Ovary (tissue), 9 donors: ENCODE results near the gene CXADR. TPM values are rescaled to one million over a fixed set of nuclear protein-coding genes. Genes with fewer than 3 reads are reported as not detected.

Source experiments
- DNase-seq, 5 donors: peaks; one replicate each; pipeline ENCODE4 v3.0.0-alpha.2; 2019 to 2020
- H3K27ac ChIP-seq, 2 donors: fragments of 200-600 bp; one replicate each; pipeline versions ENCODE4 v1.5.1 to v1.8.0; 2019 to 2022
- H3K27me3 ChIP-seq: fragments of 200-600 bp; one replicate; pipeline ENCODE4 v1.8.0; 2022
- H3K36me3 ChIP-seq: fragments of 200-600 bp; sonication (generic); one replicate; pipeline ENCODE4 v1.5.1; 2019
- H3K4me1 ChIP-seq: one replicate; pipeline ENCODE4 v1.8.1; 2013; ENCODE audit warnings: mild to moderate bottlenecking, moderate library complexity; ENCODE audit not compliant: insufficient read depth
- H3K4me3 ChIP-seq: fragments of 200-600 bp; sonication (generic); one replicate; pipeline ENCODE4 v1.5.1; 2017
- H3K9me3 ChIP-seq, 2 donors: fragments of 200-600 bp in 1 of 2; sonication (generic) in 1 of 2; one replicate each; pipeline versions ENCODE4 v1.5.1 to v1.8.1; 2013 to 2019; ENCODE audit warnings: mild to moderate bottlenecking in 1 of 2, moderate library complexity in 1 of 2
- CTCF ChIP-seq, 3 donors: fragments of 450-650 bp in 2 of 3; fragments of 200-600 bp in 1 of 3; IDR thresholded peaks; one replicate each; pipeline versions ENCODE4 v1.5.1 to v1.8.0; 2016 to 2022; ENCODE audit warnings: antibody characterized with exemption in 3 of 3, mild to moderate bottlenecking in 1 of 3
- EP300 ChIP-seq: sonication (generic); formaldehyde crosslinking; IDR thresholded peaks from one replicate; pipeline ENCODE4 v1.6.1; 2017; ENCODE audit warnings: antibody characterized with exemption
- POLR2A ChIP-seq: fragments of 450-650 bp; IDR thresholded peaks from one replicate; pipeline ENCODE4 v1.6.1; 2017; ENCODE audit warnings: antibody characterized with exemption, mild to moderate bottlenecking, moderate library complexity
- WGBS, 3 donors: extraction: QIAGEN DNeasy Blood & Tissue Kit in 1 of 3; methylation state at CpG; one replicate each; pipeline versions ENCODE4 v1.1.5 to v1.1.7; 2013 to 2017; 5-methylcytosine and 5-hydroxymethylcytosine counted together
- intact Hi-C, 4 donors: fragments of 100-400 bp; cut with DNase I; formaldehyde crosslinking; loops; one replicate each; pipeline versions ENCODE4 v1.11.0 to v1.15.1; 2022 to 2023
- polyA plus RNA-seq, 2 donors: library from polyadenylated mRNA; stranded (reverse); fragments of 200-250 nt in 1 of 2; fragments of 350-450 nt in 1 of 2; fragmentation: Illumina TruSeq in 1 of 2; extraction: RNeasy Lipid Tissue Mini Kit (QIAGEN cat#74804) in 1 of 2; gene quantifications; one replicate each; pipeline ENCODE4 v1.2.3, GENCODE V29; 2013 to 2014
- total RNA-seq, 7 donors: library from RNA; depleted of rRNA in 2 of 7; stranded (reverse); fragments of >200 nt in 2 of 7; fragmentation: NEBNext Ultra II Directional in 3 of 7; extraction: Animal tissue kit (Norgen Biotek cat#: 25700) in 3 of 7; gene quantifications; one replicate each; pipeline versions ENCODE4 v1.1.0 to v1.2.4, GENCODE V29; 2016 to 2023
- donor health status: DM: no; HTN: no; CAD: no; lungs with moderate emphysema.
- donor health status: DM: no; HTN: no; CAD: no.
- donor health status: Bipolar disorder and iron deficiency.
- donor health status: DM: yes; HTN: yes; CAD: no.
- donor health status: DM: no; HTN: no; CAD: no.
- donor health status: DM: yes; HTN: yes; CAD: no.

CXADR gene
- total and polyA plus RNA-seq, 9 donors = 0.13 to 40.7 (median 1.4) TPM

GRCh38 chr21:17539743-17540341, 27.0 kb downstream of the CXADR start:
- intact Hi-C loops = no loop called here
- TF ChIP-seq CTCF (IDR thresholded peaks at IDR 0.05) (no peak), POLR2A (no peak), EP300 (no peak)
- H3K27ac ChIP-seq = no peak overlapping the region
- no peaks in the 10 kb centered on the region for H3K9me3 ChIP-seq
- no peaks in the 10 kb centered on the region for H3K27me3 ChIP-seq
- no peaks in the 10 kb centered on the region for H3K36me3 ChIP-seq
- no peaks in the 10 kb centered on the region for H3K4me1 ChIP-seq
- WGBS, 3 donors = 92 to 97% (median 94%) methylated on average over 9 of the region's 9 CpGs
- DNase-seq = no peak
- H3K4me3 ChIP-seq = no peak overlapping the region

- no peak for DNase-seq
- intact Hi-C loops = no loop called here
- H3K27ac ChIP-seq = no peak overlapping the region
- H3K4me1 ChIP-seq = no peaks in the 10 kb centered on the region
- 83 to 93% (median 87%) methylated on average over 4 of the region's 4 CpGs for WGBS, 3 donors
- no peaks in the 10 kb centered on the region for H3K27me3 ChIP-seq
- H3K4me3 ChIP-seq = no peak overlapping the region
- TF ChIP-seq POLR2A (no peak), EP300 (no peak), CTCF (IDR thresholded peaks at IDR 0.05) (no peak)
- H3K36me3 ChIP-seq = no peaks in the 10 kb centered on the region
- H3K9me3 ChIP-seq = no peaks in the 10 kb centered on the region
Measured at GRCh38 chr21:17540530-17540929, 27.7 kb downstream of the CXADR start.

GRCh38 chr21:17542371-17543011, 29.6 kb downstream of the CXADR start:
- Histone ChIP-seq H3K4me1 (no peaks in the 10 kb centered on the region), H3K27me3 (no peaks in the 10 kb centered on the region), H3K27ac (no peak overlapping the region), H3K36me3 (no peaks in the 10 kb centered on the region), H3K4me3 (no peak overlapping the region), H3K9me3 (no peaks in the 10 kb centered on the region)
- TF ChIP-seq EP300 (no peak), POLR2A (no peak), CTCF (IDR thresholded peaks at IDR 0.05) (no peak)
- intact Hi-C loops = no loop called here
- WGBS, 3 donors = 17 to 27% (median 24%) methylated on average over 5 of the region's 5 CpGs
- DNase-seq = no peak

- Histone ChIP-seq H3K27ac (no peak overlapping the region), H3K4me1 (no peaks in the 10 kb centered on the region), H3K4me3 (no peak overlapping the region), H3K27me3 (no peaks in the 10 kb centered on the region), H3K36me3 (no peaks in the 10 kb centered on the region), H3K9me3 (no peaks in the 10 kb centered on the region)
- intact Hi-C loops = no loop called here
- no peak for DNase-seq
- TF ChIP-seq EP300 (no peak), POLR2A (no peak), CTCF (IDR thresholded peaks at IDR 0.05) (no peak)
- 90 to 100% (median 96%) methylated on average over 1 of the region's 1 CpG for WGBS, 3 donors
Measured at GRCh38 chr21:17545007-17545406, 32.2 kb downstream of the CXADR start.
